Measurements from ENCODE around the gene FAM222A. TPM values are rescaled to one million over a fixed set of nuclear protein-coding genes. Genes with fewer than 3 reads are reported as not detected.

FAM222A gene
- total RNA-seq, 1 experiment from 2014 or later, result 3.7 TPM

DNA sequence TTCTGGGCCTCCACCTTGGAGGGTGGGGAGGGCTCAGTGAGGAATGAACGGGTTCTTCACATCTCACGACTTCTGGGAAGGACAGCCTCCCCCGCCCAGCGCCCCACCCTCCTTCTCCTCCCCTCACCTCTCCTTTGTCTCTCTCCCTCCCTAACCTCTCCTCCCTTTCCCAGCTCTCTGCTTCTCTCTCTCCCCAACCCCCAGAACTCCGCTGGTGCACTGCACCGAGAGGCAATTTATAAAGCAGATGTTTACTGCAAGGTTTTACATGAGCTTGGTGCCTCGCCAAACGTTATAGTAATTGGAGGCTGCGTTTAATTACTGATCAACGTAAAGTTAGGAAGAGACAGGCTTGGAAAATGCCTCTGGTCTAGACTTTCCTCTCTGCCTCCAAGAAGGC lies 42.9 kb upstream of the FAM222A start:
- peaks cover 0 to 3% of the 10 kb centered on the region in 2 experiments; a peak in 1 of 4 replicates for H3K9me3 ChIP-seq (ENCODE audit: control insufficient read depth in 1 of 2, insufficient read depth in 1 of 2, low read depth in 1 of 2, low read length in 2 of 2)
- no peak for TF ChIP-seq POLR2AphosphoS5 (IDR thresholded peaks at IDR 0.05; ENCODE audit: low read depth, low read length)
- no peak for TF ChIP-seq CBX3 (IDR thresholded peaks at IDR 0.05; ENCODE audit: low read depth)
- TF ChIP-seq, protein P1, sequence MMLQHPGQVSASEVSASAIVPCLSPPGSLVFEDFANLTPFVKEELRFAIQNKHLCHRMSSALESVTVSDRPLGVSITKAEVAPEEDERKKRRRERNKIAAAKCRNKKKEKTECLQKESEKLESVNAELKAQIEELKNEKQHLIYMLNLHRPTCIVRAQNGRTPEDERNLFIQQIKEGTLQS (IDR thresholded peaks at IDR 0.05), result no peak
- ChIA-PET RAD21 (ENCODE audit: low non-redundant PET in 1 of 2, low total read pairs in 2 of 2, uncharacterized antibody in 2 of 2, unreplicated experiment in 2 of 2) (no interaction called here), POLR2A (no interaction called here), CTCF (no interaction called here)
- H3K4me2 ChIP-seq (ENCODE audit: low read length), result no peak overlapping the region
- intact Hi-C loops (cut with micrococcal nuclease), result no loop called here
- H4K20me1 ChIP-seq (ENCODE audit: insufficient read depth), result no peaks in the 10 kb centered on the region
- DNase-seq (ENCODE audit: low read depth, low spot score) (no peak), ATAC-seq (no peak)
- no peaks in the 10 kb centered on the region for H3K9me2 ChIP-seq (ENCODE audit: insufficient read depth)
- H3K4me3 ChIP-seq (replicated peaks in 1 of 2; ENCODE audit: low read depth in 1 of 2, low read length in 2 of 2), result no peak overlapping the region
- no peak overlapping the region for H2AFZ ChIP-seq (ENCODE audit: low read depth, low read length, poor library complexity, severe bottlenecking)
- H3K27me3 ChIP-seq (ENCODE audit: insufficient read depth, low read length), result peaks cover 14% of the 10 kb centered on the region; the same call in 1 of the 2 replicates
- BruUV-seq (replicated peaks), result no TSS peak
- no peak overlapping the region for H3K27ac ChIP-seq (ENCODE audit: low read depth, low read length)
- H3K79me2 ChIP-seq (ENCODE audit: insufficient read depth, low read length), result no peaks in the 10 kb centered on the region
- no peaks in the 10 kb centered on the region for H3K4me1 ChIP-seq (ENCODE audit: control insufficient read depth in 1 of 2, insufficient read depth in 2 of 2, low read length in 2 of 2)
- no peaks in the 10 kb centered on the region for H3K36me3 ChIP-seq (ENCODE audit: control insufficient read depth in 1 of 2, insufficient read depth in 2 of 2, low read length in 2 of 2)
- H3K9ac ChIP-seq (ENCODE audit: low read length), result no peak overlapping the region

- H3K36me3 ChIP-seq (ENCODE audit: control insufficient read depth in 1 of 2, insufficient read depth in 2 of 2, low read length in 2 of 2), result no peaks in the 10 kb centered on the region
- BruUV-seq (replicated peaks), result no TSS peak
- no peaks in the 10 kb centered on the region for H3K79me2 ChIP-seq (ENCODE audit: insufficient read depth, low read length)
- H3K4me1 ChIP-seq (ENCODE audit: control insufficient read depth in 1 of 2, insufficient read depth in 2 of 2, low read length in 2 of 2), result no peaks in the 10 kb centered on the region
- ChIA-PET POLR2A (no interaction called here), CTCF (no interaction called here), RAD21 (ENCODE audit: low non-redundant PET in 1 of 2, low total read pairs in 2 of 2, uncharacterized antibody in 2 of 2, unreplicated experiment in 2 of 2) (no interaction called here)
- no peak overlapping the region for H3K9ac ChIP-seq (ENCODE audit: low read length)
- no peak overlapping the region for H2AFZ ChIP-seq (ENCODE audit: low read depth, low read length, poor library complexity, severe bottlenecking)
- peaks cover 0 to 3% of the 10 kb centered on the region in 2 experiments; a peak in 1 of 4 replicates for H3K9me3 ChIP-seq (ENCODE audit: control insufficient read depth in 1 of 2, insufficient read depth in 1 of 2, low read depth in 1 of 2, low read length in 2 of 2)
- H3K9me2 ChIP-seq (ENCODE audit: insufficient read depth), result no peaks in the 10 kb centered on the region
- DNase-seq (ENCODE audit: low read depth, low spot score), result no peak
- H3K4me2 ChIP-seq (ENCODE audit: low read length), result no peak overlapping the region
- intact Hi-C loops (cut with micrococcal nuclease), result no loop called here
- H4K20me1 ChIP-seq (ENCODE audit: insufficient read depth), result no peaks in the 10 kb centered on the region
- H3K4me3 ChIP-seq (replicated peaks in 1 of 2; ENCODE audit: low read depth in 1 of 2, low read length in 2 of 2), result no peak overlapping the region
- H3K27ac ChIP-seq (ENCODE audit: low read depth, low read length), result no peak overlapping the region
- ATAC-seq, result no peak
- peaks cover 14% of the 10 kb centered on the region; the same call in 1 of the 2 replicates for H3K27me3 ChIP-seq (ENCODE audit: insufficient read depth, low read length)
- TF ChIP-seq YY1 (IDR thresholded peaks at IDR 0.05; ENCODE audit: extremely low read depth, insufficient replicate concordance, low read depth, low read length) (no peak), FOSL1 (IDR thresholded peaks at IDR 0.05; ENCODE audit: low read depth) (no peak), JUND (IDR thresholded peaks at IDR 0.05) (no peak), SP1 (IDR thresholded peaks at IDR 0.05; ENCODE audit: low read depth) (no peak), EGR1 (IDR thresholded peaks at IDR 0.05; ENCODE audit: low read depth) (no peak), ELF1 (IDR thresholded peaks at IDR 0.05; ENCODE audit: borderline replicate concordance, low read depth) (no peak), EZH2phosphoT487 (IDR thresholded peaks at IDR 0.05; ENCODE audit: borderline replicate concordance) (no peak), EZH2 (IDR thresholded peaks at IDR 0.05) (no peak), CEBPB (IDR thresholded peaks at IDR 0.05; ENCODE audit: low read depth) (no peak), CBX3 (IDR thresholded peaks at IDR 0.05; ENCODE audit: low read depth) (no peak), POLR2AphosphoS5 (IDR thresholded peaks at IDR 0.05; ENCODE audit: low read depth, low read length) (no peak), SRF (IDR thresholded peaks at IDR 0.05; ENCODE audit: low read depth) (no peak)
- TF ChIP-seq, protein P1 (IDR thresholded peaks at IDR 0.05), result no peak
- TF ChIP-seq, protein P2, sequence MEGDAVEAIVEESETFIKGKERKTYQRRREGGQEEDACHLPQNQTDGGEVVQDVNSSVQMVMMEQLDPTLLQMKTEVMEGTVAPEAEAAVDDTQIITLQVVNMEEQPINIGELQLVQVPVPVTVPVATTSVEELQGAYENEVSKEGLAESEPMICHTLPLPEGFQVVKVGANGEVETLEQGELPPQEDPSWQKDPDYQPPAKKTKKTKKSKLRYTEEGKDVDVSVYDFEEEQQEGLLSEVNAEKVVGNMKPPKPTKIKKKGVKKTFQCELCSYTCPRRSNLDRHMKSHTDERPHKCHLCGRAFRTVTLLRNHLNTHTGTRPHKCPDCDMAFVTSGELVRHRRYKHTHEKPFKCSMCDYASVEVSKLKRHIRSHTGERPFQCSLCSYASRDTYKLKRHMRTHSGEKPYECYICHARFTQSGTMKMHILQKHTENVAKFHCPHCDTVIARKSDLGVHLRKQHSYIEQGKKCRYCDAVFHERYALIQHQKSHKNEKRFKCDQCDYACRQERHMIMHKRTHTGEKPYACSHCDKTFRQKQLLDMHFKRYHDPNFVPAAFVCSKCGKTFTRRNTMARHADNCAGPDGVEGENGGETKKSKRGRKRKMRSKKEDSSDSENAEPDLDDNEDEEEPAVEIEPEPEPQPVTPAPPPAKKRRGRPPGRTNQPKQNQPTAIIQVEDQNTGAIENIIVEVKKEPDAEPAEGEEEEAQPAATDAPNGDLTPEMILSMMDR (IDR thresholded peaks at IDR 0.05 in 2 of 3, conservative IDR thresholded peaks at IDR 0.05 in 1 of 3; ENCODE audit: borderline replicate concordance in 1 of 3, insufficient read depth in 1 of 3, low read depth in 2 of 3, low read length in 2 of 3), result no peak
- TF ChIP-seq, protein P3, sequence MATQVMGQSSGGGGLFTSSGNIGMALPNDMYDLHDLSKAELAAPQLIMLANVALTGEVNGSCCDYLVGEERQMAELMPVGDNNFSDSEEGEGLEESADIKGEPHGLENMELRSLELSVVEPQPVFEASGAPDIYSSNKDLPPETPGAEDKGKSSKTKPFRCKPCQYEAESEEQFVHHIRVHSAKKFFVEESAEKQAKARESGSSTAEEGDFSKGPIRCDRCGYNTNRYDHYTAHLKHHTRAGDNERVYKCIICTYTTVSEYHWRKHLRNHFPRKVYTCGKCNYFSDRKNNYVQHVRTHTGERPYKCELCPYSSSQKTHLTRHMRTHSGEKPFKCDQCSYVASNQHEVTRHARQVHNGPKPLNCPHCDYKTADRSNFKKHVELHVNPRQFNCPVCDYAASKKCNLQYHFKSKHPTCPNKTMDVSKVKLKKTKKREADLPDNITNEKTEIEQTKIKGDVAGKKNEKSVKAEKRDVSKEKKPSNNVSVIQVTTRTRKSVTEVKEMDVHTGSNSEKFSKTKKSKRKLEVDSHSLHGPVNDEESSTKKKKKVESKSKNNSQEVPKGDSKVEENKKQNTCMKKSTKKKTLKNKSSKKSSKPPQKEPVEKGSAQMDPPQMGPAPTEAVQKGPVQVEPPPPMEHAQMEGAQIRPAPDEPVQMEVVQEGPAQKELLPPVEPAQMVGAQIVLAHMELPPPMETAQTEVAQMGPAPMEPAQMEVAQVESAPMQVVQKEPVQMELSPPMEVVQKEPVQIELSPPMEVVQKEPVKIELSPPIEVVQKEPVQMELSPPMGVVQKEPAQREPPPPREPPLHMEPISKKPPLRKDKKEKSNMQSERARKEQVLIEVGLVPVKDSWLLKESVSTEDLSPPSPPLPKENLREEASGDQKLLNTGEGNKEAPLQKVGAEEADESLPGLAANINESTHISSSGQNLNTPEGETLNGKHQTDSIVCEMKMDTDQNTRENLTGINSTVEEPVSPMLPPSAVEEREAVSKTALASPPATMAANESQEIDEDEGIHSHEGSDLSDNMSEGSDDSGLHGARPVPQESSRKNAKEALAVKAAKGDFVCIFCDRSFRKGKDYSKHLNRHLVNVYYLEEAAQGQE (IDR thresholded peaks at IDR 0.05; ENCODE audit: low read depth), result no peak
- TF ChIP-seq, protein P4, sequence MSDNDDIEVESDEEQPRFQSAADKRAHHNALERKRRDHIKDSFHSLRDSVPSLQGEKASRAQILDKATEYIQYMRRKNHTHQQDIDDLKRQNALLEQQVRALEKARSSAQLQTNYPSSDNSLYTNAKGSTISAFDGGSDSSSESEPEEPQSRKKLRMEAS (IDR thresholded peaks at IDR 0.05), result no peak
Measured at GRCh38 chr12:109671502-109671901, 42.1 kb upstream of the FAM222A start.
